ENCODE data around the gene ASNSD1. TPM values are rescaled to one million over a fixed set of nuclear protein-coding genes. Genes with fewer than 3 reads are reported as not detected.

The ASNSD1 gene
- total and polyA plus RNA-seq, 2 donors (not counting 1 experiment from before 2014, with no cell fraction given) = 13.0 to 29.8 TPM

GRCh38 chr2:189681203-189681602 lies 19.9 kb downstream of the ASNSD1 start:
- intact Hi-C loops (cut with micrococcal nuclease) = no loop called here
- Histone ChIP-seq H3K4me1 (ENCODE audit: control insufficient read depth in 2 of 2, insufficient read depth in 2 of 2, low read length in 2 of 2) (peaks cover 26 to 27% of the 10 kb centered on the region in 2 donors), H4K20me1 (ENCODE audit: control insufficient read depth, insufficient read depth, low read length, poor library complexity, severe bottlenecking) (no peaks in the 10 kb centered on the region), H3K36me3 (replicated peaks in 1 of 2; ENCODE audit: control extremely low read depth in 1 of 2, control insufficient read depth in 1 of 2, extremely low read depth in 1 of 2, insufficient read depth in 2 of 2, low read length in 1 of 2) (no peaks in the 10 kb centered on the region), H3K27ac (ENCODE audit: low read length in 2 of 2) (peak overlapping the region; percentile 53 to 66), H3K27me3 (replicated peaks in 1 of 4; ENCODE audit: control extremely low read depth in 1 of 4, control insufficient read depth in 3 of 4, insufficient read depth in 4 of 4, low read length in 3 of 4) (no peaks in the 10 kb centered on the region), H3K4me2 (replicated peaks; ENCODE audit: low read depth, low read length, poor library complexity, severe bottlenecking) (peak overlapping the region; percentile 39), H3K9ac (ENCODE audit: low read length) (peak overlapping the region; percentile 24), H3K4me3 (ENCODE audit: control extremely low read depth in 1 of 5, extremely low read depth in 1 of 5, insufficient read depth in 1 of 5, low read depth in 2 of 5, low read length in 4 of 5) (peak overlapping the region in 1 of 5 experiments; percentile 40), H3K9me3 (ENCODE audit: control extremely low read depth in 1 of 3, control insufficient read depth in 2 of 3, insufficient read depth in 1 of 3, low read length in 2 of 3) (peaks cover 0 to 2% (median 0%) of the 10 kb centered on the region in 3 donors), H3K79me2 (ENCODE audit: control insufficient read depth, insufficient read depth, low read length) (peaks cover 80% of the 10 kb centered on the region), H2AFZ (ENCODE audit: insufficient read depth, low read depth, low read length, poor library complexity, severe bottlenecking) (no peak overlapping the region)
- DNase-seq = no peak
- no CpG with 5 or more reads among the region's 1 CpG for WGBS (ENCODE audit: insufficient coverage)
- ATAC-seq (ENCODE audit: low read depth) = no peak
- no peak for TF ChIP-seq EZH2 (IDR thresholded peaks at IDR 0.05; ENCODE audit: borderline replicate concordance, insufficient read depth, low read depth, low read length, poor library complexity, severe bottlenecking)
- H3K4me3 Mint-ChIP-seq = no peak overlapping the region
- H3K27me3 Mint-ChIP-seq = no peaks in the 10 kb centered on the region
- peak overlapping the region; percentile 23 for H3K27ac Mint-ChIP-seq
- H3K9me3 Mint-ChIP-seq (ENCODE audit: insufficient read depth) = peaks cover 2% of the 10 kb centered on the region
- ChIA-PET CTCF (interaction anchor here (0.6 to 1.9 kb wide), 8 partner anchors 10 to 82 kb away, joined by 3 to 14 read pairs (median 4); partner anchors contain the start of gene OSGEPL1), POLR2A (no interaction called here)
- H3K4me1 Mint-ChIP-seq = peaks cover 40% of the 10 kb centered on the region

- Mint-ChIP-seq H3K27ac (no peak overlapping the region), H3K9me3 (ENCODE audit: insufficient read depth) (peaks cover 2% of the 10 kb centered on the region), H3K4me3 (no peak overlapping the region), H3K27me3 (no peaks in the 10 kb centered on the region), H3K4me1 (peaks cover 40% of the 10 kb centered on the region)
- no peaks in the 10 kb centered on the region for H3K36me3 ChIP-seq (replicated peaks in 1 of 2; ENCODE audit: control extremely low read depth in 1 of 2, control insufficient read depth in 1 of 2, extremely low read depth in 1 of 2, insufficient read depth in 2 of 2, low read length in 1 of 2)
- H3K4me2 ChIP-seq (replicated peaks; ENCODE audit: low read depth, low read length, poor library complexity, severe bottlenecking) = no peak overlapping the region
- no peaks in the 10 kb centered on the region for H4K20me1 ChIP-seq (ENCODE audit: control insufficient read depth, insufficient read depth, low read length, poor library complexity, severe bottlenecking)
- no peak overlapping the region for H3K27ac ChIP-seq (ENCODE audit: low read length in 2 of 2)
- H3K9me3 ChIP-seq (ENCODE audit: control extremely low read depth in 1 of 3, control insufficient read depth in 2 of 3, insufficient read depth in 1 of 3, low read length in 2 of 3) = peaks cover 0 to 2% (median 0%) of the 10 kb centered on the region in 3 donors
- peaks cover 76% of the 10 kb centered on the region for H3K79me2 ChIP-seq (ENCODE audit: control insufficient read depth, insufficient read depth, low read length)
- no peak for ATAC-seq (ENCODE audit: low read depth)
- H3K4me1 ChIP-seq (ENCODE audit: control insufficient read depth in 2 of 2, insufficient read depth in 2 of 2, low read length in 2 of 2) = peaks cover 26 to 27% of the 10 kb centered on the region in 2 donors
- no peak overlapping the region for H2AFZ ChIP-seq (ENCODE audit: insufficient read depth, low read depth, low read length, poor library complexity, severe bottlenecking)
- H3K27me3 ChIP-seq (replicated peaks in 1 of 4; ENCODE audit: control extremely low read depth in 1 of 4, control insufficient read depth in 3 of 4, insufficient read depth in 4 of 4, low read length in 3 of 4) = no peaks in the 10 kb centered on the region
- no peak overlapping the region for H3K4me3 ChIP-seq (ENCODE audit: control extremely low read depth in 1 of 5, extremely low read depth in 1 of 5, insufficient read depth in 1 of 5, low read depth in 2 of 5, low read length in 4 of 5)
- CTCF ChIA-PET = interaction anchor here (1.3 kb wide), 1 partner anchor 13 kb away, joined by 3 read pairs; no protein-coding TSS in a partner anchor
- no peak overlapping the region for H3K9ac ChIP-seq (ENCODE audit: low read length)
- TF ChIP-seq EZH2 (IDR thresholded peaks at IDR 0.05; ENCODE audit: borderline replicate concordance, insufficient read depth, low read depth, low read length, poor library complexity, severe bottlenecking) (no peak), CTCF (IDR thresholded peaks at IDR 0.05) (no peak)
- POLR2A ChIA-PET = no interaction called here
- intact Hi-C loops (cut with micrococcal nuclease) = no loop called here
- DNase-seq = no peak
These were observed 20.6 kb downstream of the ASNSD1 start for GRCh38 chr2:189681903-189682302.

Data from B cell (primary cell).